Measurements from ENCODE around the gene C16orf86.

The C16orf86 gene

DNA sequence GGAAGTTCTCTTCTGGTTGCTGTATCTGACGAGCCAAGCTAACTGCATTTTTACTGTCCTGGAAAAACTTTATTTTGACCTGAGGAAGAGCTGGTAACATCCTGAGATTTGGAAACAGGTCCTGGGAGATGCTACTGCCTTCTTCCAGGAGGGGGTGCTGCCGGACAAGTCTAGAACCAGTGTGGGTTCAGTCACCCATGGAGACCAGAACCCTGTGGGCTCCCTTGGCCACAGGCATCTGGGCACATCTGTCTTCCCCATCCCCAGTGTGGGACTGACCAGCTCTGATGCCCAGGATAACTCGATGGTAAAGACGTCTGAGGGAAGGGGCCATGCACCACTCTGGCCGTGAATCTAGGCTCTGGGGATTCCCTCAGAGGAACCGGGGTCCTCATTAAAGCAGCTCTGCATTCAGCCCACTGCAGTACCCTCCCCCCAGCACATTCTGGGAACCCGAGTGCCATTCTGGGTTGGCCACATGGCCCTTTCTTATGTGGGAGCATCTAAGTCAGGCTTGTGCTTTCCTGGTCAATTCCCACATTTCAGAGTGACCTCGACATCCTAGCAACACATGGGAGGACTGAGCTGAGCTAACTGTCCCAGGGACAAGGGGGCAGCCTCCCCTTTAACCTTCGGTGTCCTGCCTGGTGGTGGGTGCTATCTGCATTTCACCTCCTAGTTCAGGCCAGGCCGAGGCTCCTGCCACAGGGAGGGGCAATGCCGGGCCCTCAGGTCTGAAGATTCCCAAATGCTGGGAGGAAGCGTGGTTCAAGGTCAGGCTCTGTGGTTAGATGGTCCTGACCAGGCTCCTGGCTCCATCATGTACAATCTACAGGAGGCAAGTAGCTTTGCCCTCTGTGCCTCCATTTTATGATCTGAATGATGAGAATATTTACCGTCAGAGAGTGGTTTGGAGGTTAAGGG is 6.4 kb downstream of the C16orf86 start:
- TF ChIP-seq, protein P1, sequence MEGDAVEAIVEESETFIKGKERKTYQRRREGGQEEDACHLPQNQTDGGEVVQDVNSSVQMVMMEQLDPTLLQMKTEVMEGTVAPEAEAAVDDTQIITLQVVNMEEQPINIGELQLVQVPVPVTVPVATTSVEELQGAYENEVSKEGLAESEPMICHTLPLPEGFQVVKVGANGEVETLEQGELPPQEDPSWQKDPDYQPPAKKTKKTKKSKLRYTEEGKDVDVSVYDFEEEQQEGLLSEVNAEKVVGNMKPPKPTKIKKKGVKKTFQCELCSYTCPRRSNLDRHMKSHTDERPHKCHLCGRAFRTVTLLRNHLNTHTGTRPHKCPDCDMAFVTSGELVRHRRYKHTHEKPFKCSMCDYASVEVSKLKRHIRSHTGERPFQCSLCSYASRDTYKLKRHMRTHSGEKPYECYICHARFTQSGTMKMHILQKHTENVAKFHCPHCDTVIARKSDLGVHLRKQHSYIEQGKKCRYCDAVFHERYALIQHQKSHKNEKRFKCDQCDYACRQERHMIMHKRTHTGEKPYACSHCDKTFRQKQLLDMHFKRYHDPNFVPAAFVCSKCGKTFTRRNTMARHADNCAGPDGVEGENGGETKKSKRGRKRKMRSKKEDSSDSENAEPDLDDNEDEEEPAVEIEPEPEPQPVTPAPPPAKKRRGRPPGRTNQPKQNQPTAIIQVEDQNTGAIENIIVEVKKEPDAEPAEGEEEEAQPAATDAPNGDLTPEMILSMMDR (IDR thresholded peaks at IDR 0.05; ENCODE audit: low read depth, low read length, missing control alignments) = peak; percentile 90
- DNase-seq (ENCODE audit: low read depth) = no peak
- H3K4me3 ChIP-seq (ENCODE audit: low read depth, low read length) = no peak overlapping the region

DNA sequence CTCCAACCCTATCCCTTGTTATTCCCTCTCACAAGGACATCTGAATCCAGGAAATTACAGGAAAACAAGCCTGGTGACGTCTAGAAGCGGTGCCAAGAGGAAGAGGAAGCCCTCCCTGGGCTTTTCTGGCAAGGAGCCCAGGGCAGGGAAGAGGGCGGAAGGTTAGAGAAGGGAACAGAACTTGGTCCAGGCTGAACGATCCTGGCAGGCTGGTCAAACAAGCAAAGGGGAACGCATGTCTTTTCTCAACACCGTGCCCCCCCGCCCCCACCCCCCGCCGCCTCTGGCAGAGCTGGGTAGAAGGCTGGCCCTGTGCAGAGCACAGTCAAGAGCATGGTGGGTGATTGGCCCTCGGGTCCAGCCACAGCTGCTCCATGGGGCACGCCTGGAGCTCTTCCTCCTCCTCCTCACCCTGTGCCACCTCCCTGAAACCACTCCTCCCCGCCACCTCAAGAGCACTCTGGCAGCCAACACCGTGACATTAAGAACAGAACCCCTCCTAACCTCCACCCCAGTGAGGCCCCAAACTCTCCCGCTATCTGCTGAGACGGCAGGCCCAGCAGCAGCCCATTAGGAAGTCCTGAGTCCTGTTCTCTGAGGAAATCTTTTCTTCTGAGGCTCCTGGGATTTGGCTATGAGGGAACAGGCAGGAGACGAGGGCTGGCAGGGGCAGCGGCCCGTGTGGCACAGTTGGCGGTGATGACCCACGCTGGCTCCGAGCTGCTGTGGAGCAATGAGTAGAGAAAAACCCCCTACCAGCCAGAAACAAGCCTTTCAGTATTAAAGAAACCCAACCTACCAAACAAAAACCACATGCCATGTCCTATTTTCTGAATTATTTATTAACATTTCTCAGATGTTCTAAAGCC is 7.3 kb downstream of the C16orf86 start:
- DNase-seq (ENCODE audit: low read depth) = no peak
- TF ChIP-seq, protein P1 (IDR thresholded peaks at IDR 0.05; ENCODE audit: low read depth, low read length, missing control alignments) = no peak

DNA sequence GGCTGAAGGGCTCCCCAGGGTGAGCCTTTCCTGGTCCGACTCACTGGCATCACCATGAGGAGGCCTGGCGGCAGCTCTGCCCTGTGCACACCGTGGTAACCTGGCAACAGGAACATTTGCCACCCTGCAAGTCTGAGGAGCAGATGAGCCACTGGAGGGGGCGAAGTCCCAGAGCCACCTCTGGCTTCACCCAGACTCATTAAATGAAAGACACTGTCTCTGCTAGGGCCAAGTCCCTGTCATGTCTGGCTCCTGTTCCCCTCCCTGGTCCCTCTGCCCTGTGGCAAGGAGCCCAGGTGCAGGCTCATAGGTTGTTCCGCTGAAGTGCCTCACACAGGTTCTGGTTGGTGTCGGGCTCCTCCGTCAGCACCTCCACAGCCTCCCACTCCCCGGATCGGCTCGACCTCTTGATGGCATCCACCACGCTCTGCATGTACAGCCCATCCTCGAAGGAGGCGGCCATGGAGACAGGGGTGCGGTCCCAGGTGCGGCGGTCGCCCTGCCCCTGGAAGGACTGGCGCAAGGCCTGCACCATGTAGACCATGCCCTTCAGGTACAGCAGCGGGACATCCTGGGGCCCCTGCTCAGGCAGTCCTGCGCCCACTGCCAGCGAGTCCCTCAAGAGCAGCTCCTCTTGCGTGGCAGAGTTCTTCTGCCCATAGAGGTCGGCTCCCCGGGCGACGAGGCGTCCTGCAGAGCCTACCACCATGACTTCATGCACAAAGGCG is 8.4 kb downstream of the C16orf86 start:
- H3K4me3 ChIP-seq (ENCODE audit: low read depth, low read length) = no peak overlapping the region
- no peak for DNase-seq (ENCODE audit: low read depth)
- TF ChIP-seq, protein P1 (IDR thresholded peaks at IDR 0.05; ENCODE audit: low read depth, low read length, missing control alignments) = no peak

More for the DNA sequence above, 7.3 kb downstream of the C16orf86 start:
- no peak overlapping the region for H3K4me3 ChIP-seq (ENCODE audit: low read depth, low read length)

DNA sequence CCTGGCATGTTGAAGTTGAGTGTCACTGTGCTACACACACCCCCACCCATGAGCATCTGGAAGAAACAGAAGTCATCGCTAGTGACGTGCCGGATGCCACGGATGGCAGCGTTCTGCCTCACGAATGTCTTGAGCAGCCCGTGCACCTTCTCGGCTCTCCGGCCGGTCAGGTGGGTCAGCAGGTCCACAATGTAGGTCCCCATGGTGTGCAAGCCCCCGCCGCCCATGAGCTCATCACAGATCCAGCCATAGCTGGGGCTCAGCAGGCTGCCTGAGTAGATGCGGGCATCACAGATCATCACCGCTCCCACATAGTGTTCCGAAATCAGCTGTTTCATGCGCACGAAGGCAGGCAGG is 8.9 kb downstream of the C16orf86 start:
- no peak for DNase-seq (ENCODE audit: low read depth)
- no peak overlapping the region for H3K4me3 ChIP-seq (ENCODE audit: low read depth, low read length)
- TF ChIP-seq, protein P1 (IDR thresholded peaks at IDR 0.05; ENCODE audit: low read depth, low read length, missing control alignments) = no peak

DNA sequence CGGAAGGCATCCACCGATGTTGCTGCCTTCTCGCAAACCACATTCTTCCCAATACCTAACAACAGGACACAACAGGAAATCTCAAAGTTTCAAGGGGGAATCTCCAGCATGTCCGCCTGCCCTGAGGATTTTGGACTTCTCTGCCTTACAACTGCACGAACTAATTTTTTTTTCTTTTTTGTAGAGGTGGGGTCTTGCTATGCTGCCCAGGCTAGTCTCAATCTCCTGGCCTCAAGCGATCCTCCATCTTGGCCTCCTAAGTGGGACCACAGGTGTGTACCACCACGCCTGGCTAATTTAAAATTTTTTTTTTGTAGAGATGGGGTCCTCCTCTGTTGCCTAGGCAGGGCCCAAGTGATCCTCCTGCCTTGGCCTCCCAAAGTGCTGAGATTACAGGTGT is 9.4 kb downstream of the C16orf86 start:
- no peak overlapping the region for H3K4me3 ChIP-seq (ENCODE audit: low read depth, low read length)
- DNase-seq (ENCODE audit: low read depth) = no peak
- TF ChIP-seq, protein P1 (IDR thresholded peaks at IDR 0.05; ENCODE audit: low read depth, low read length, missing control alignments) = no peak

DNA sequence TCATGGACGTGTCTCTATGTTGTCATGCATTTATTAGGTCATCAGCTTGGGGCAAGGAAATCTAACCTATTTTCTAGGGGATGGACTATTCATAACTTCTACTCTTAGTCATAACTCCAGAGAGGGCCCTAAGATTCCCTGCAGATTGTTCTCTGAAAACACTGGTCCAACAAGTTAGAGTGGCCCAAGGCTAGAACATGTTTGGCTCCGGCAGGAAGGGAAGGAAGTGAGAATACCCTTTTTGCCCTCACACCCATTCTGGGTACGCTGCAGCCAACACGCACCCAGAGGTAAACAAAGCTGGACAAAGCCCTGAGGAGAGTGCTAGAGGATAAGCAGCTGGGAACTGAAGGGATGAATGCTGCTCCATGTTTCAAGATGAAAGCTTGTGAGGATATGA is 9.9 kb downstream of the C16orf86 start:
- H3K4me3 ChIP-seq (ENCODE audit: low read depth, low read length) = no peak overlapping the region
- no peak for DNase-seq (ENCODE audit: low read depth)
- TF ChIP-seq, protein P1 (IDR thresholded peaks at IDR 0.05; ENCODE audit: low read depth, low read length, missing control alignments) = no peak
